GM18508 (cell line): Measurements from ENCODE around the gene RAP1GAP.

Experiments
- ATAC-seq: cut with Tn5 transposase; IDR thresholded peaks from one replicate; pipeline ENCODE4 v1.9.1; 2021; ENCODE audit warnings: moderate number of reproducible peaks; ENCODE audit not compliant: insufficient read depth, unreplicated experiment

Gene RAP1GAP

GRCh38 chr1:21559788-21560567, 109.2 kb downstream of the RAP1GAP start:
- ATAC-seq = no peak

- ATAC-seq = no peak
These were observed 115.8 kb downstream of the RAP1GAP start for GRCh38 chr1:21553116-21553926.

- ATAC-seq = no peak
These were observed 116.4 kb downstream of the RAP1GAP start for GRCh38 chr1:21552715-21553114.

DNA sequence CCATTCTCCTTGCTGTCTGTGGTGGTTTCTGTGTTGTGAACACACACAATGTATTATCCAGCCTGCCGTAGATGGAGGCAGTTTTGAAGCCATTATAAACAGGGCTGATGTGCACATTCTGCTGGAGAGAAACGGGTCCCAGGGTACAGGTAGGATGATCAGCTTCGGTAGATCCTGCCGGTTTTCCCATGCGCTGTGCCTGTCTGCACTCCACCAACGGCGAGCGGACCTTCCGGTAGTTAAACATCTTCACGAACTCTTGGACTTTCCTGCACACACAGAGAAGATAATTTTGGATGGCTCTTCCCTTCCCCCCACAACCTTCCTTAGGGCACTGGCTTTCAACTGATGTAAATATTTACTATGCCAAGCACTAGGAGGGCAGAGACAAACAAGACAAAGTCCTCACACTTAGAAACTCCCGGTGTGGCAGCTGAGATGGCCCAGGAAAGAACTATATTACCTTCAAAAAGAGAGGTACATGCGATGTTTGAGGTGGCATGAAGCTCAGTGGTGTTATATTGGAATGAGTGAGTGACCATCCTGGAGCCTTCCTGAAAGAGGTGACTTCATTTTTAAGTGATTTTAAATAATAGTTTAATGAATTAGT, 118.2 kb downstream of the RAP1GAP start:
- no peak for ATAC-seq

DNA sequence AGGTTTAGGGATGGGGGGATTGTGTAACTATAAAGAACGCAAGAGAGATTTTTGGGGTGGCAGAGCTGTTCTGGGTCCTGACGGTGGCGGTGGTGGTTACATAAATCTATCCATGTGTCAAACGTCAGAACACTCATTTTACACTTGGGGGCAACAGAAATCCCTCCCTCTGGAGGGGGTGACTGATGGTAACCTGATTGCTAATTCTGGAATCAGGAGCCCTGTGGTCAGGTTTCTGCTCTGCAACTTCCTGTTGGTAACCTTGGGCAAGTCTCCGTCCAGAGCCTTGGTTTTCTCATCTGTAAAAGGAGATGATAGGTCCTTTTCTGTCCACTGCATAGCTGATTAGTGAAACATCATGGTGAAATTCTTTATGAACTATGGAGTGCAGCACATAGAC, 119.1 kb downstream of the RAP1GAP start:
- ATAC-seq = no peak

GRCh38 chr1:21547876-21548275, 121.3 kb downstream of the RAP1GAP start:
- no peak for ATAC-seq
